ENCODE results near the gene TLE3.

Gene TLE3

GRCh38 chr15:70039917-70040316, 57.8 kb downstream of the TLE3 start:
- FAIRE-seq, result no peak
- DNase-seq (ENCODE audit: insufficient read length, low spot score), result no peak
- TF ChIP-seq, protein P1, sequence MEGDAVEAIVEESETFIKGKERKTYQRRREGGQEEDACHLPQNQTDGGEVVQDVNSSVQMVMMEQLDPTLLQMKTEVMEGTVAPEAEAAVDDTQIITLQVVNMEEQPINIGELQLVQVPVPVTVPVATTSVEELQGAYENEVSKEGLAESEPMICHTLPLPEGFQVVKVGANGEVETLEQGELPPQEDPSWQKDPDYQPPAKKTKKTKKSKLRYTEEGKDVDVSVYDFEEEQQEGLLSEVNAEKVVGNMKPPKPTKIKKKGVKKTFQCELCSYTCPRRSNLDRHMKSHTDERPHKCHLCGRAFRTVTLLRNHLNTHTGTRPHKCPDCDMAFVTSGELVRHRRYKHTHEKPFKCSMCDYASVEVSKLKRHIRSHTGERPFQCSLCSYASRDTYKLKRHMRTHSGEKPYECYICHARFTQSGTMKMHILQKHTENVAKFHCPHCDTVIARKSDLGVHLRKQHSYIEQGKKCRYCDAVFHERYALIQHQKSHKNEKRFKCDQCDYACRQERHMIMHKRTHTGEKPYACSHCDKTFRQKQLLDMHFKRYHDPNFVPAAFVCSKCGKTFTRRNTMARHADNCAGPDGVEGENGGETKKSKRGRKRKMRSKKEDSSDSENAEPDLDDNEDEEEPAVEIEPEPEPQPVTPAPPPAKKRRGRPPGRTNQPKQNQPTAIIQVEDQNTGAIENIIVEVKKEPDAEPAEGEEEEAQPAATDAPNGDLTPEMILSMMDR (IDR thresholded peaks at IDR 0.05; ENCODE audit: insufficient read depth, missing control alignments), result no peak

- FAIRE-seq, result no peak
- no peak for DNase-seq (ENCODE audit: insufficient read length, low spot score)
- TF ChIP-seq, protein P1 (IDR thresholded peaks at IDR 0.05; ENCODE audit: insufficient read depth, missing control alignments), result no peak
These were observed 58.9 kb downstream of the TLE3 start for GRCh38 chr15:70038730-70039392.

DNA sequence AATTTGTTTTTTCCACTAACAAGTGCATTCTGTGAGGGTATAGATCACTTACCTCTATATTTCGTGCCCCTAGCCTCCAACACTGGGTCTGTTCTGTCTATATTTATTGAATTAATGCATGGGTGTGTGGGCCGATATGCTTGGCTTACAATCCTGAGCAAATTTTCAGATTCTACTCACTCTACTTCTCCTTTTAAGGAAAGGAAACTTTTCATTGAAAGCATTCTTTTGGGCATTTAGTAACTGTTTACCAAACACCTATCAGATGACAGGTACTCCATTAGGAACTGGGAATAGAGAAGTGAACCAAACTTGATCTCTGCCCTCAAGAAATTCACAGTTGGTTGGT, 60.5 kb downstream of the TLE3 start:
- TF ChIP-seq, protein P1 (IDR thresholded peaks at IDR 0.05; ENCODE audit: insufficient read depth, missing control alignments), result no peak
- DNase-seq (ENCODE audit: insufficient read length, low spot score), result no peak
- FAIRE-seq, result no peak

DNA sequence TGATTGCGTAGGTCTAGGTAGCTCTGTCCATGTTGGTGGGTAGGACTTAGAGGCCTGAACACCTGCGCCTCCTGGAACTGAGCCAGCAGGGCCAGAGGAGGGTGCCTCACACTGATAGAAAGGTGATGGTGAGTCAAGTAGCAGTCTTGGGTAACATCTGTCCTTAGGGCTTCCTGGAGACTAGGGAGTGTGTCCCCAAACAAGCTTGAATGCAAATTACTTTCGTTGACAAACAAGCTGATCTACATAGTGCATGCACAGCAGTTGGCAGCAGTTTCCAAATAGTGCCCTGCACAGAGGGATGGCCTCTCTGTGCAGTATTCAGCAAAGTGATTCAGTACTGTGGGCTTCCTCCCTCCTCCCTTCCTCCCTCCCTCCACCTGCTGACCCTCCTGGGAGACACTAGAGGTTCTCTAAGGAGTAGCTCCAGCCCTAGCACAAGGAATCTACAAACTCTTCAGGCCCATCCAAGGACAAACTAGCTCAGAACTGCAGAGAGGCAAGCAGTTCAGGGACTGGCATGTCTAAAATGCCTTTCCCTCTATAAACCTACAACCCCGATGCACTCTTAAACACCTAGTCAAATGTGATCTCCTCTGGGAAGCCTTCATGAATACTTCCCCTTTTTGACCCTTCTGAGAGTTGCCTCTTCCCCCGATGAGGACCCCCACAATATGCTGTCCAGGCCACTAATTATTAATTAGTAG, 61.0 kb downstream of the TLE3 start:
- DNase-seq (ENCODE audit: insufficient read length, low spot score), result no peak
- TF ChIP-seq, protein P1 (IDR thresholded peaks at IDR 0.05; ENCODE audit: insufficient read depth, missing control alignments), result no peak
- FAIRE-seq, result no peak

GRCh38 chr15:70035719-70036077, 62.0 kb downstream of the TLE3 start:
- DNase-seq (ENCODE audit: insufficient read length, low spot score) (no peak), FAIRE-seq (no peak)
- TF ChIP-seq, protein P1 (IDR thresholded peaks at IDR 0.05; ENCODE audit: insufficient read depth, missing control alignments), result no peak

DNA sequence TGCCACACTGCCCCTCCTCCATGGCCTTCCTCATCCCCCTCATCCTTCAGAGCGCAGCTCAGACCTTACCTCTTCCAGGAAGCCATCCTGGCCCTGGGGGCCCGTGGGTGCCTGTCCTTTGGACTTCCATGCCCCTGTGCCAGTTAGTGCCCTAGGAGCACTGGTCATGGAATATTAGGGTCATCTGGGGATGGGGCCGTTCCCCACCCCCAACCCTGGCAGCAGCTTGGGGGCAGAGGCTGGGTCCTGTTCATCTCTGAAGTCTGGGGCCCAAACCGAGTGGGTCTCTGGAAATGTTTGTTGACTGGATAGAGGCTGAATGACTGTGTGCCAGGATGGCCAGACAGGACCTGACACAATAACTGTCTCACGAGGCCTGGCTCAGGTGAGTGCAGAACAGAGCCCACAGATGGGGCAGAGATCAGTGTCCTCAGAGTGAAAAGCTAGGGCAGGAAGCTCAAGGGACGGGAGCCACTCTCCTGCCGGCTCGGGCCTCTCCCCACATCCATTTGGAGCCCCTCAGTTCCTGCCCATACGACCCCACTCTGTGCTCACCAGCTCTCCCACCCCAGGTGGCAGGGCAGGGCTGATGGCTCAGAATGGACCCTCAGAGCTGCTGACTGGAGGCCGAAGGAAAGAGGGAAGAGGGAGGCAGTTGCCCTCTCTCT, 62.5 kb downstream of the TLE3 start:
- TF ChIP-seq, protein P1 (IDR thresholded peaks at IDR 0.05; ENCODE audit: insufficient read depth, missing control alignments), result no peak
- no peak for FAIRE-seq
- no peak for DNase-seq (ENCODE audit: insufficient read length, low spot score)

DNA sequence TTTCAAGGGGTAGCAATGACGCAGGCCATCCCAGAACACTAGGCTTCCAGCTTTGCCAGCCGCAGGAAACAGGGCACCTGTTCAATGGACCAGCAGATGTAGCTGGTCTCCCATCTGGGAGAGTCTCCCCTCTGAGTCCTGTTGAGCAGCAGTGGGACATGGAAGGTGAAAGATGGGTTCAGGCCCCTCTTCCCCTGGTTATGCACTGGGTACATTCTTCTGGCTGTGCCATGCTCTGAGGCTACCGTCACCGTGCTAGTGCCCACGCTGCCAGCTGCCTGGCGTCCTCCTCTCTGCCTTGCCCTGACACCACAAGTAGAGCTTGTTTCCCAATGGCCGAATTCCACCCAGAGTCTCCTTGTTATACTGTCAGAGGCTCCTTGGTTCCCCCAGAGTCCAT, 63.1 kb downstream of the TLE3 start:
- FAIRE-seq, result no peak
- TF ChIP-seq, protein P1 (IDR thresholded peaks at IDR 0.05; ENCODE audit: insufficient read depth, missing control alignments), result no peak
- DNase-seq (ENCODE audit: insufficient read length, low spot score), result no peak
